GM18519 (cell line): Measurements from ENCODE around the gene LMF1.
"Not testable (repeated sequence)": the region's sequence is repeated elsewhere in the genome, so short reads cannot be mapped to it uniquely, and the experiment has no call there.

Experiments
- ATAC-seq: cut with Tn5 transposase; IDR thresholded peaks from one replicate; pipeline ENCODE4 v1.9.1; 2021; ENCODE audit warnings: mild to moderate bottlenecking, moderate library complexity; ENCODE audit not compliant: unreplicated experiment, low FRiP score

The LMF1 gene

DNA sequence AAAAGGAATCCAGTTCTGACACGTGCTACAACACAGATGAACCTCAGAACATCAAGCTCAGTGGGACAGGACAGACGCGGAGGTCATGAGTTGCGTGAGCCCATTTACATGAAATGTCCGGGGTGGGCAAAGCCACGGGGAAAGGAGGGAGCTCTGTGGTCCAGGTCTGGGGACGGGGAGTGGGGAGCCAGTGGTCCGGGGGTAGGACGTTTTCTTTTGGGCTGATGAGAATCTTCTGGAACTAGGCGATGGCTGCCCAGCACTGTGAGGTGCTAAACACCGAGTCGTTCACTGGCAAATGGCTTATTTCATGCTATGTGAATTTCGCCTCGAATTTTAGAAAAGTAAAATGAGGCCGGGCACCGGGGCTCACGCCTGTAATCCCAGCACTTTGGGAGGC lies 2.6 kb upstream of the LMF1 start:
- no peak for ATAC-seq

GRCh38 chr16:972316-973002 lies 1.7 kb upstream of the LMF1 start:
- ATAC-seq: no peak

DNA sequence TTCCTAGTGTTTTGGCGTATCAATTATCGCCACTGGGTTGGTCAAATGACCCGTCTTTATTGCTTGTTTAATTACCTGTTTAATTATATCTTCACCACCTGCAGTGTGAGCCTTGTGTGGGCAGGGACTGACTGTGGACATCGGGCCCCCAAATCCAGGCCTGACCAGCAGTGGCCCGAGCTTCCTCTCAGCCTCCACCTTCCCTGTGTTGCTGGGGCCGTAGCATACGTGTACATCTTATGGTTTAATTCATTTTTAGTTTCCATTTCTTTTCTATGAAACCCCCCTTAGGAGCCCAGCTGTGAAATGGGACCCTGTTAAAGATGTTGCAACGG lies 1.2 kb upstream of the LMF1 start:
- ATAC-seq: no peak

DNA sequence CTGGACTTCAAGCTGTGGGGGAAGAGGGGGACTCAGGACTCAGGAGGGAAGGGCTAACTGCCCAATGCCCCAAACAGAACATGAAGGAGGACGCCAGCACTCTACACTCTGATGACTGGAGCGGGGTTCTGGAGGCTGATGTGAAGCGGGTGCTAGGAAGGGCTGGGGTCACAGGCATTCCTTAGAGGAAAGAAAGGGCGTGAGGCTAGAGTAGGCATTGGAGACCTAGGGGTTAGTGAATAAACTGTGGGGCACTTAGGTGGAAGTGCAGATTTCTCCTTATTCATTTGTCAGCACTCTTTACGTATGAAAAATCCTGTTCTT lies 760 bp upstream of the LMF1 start:
- ATAC-seq: no peak

DNA sequence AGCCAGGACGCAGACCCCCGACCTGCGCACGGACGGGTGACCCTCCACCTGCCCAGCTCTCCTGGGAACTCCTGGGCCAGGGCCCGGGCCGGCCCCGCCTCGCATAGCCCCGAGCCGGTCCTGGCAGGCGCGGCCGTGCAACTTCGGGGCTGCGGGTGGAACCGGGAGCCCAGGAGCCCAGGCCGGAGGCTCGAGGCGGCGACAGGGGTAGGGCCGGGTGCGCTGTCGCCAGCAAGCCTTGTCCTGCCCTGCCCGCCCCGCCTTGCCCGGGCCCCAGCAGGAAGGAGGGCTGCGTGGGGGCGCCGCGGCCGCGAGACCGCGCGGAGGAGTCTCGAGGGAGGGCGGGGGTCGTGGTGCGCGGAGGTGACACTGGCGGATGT lies 408 bp downstream of the LMF1 start:
- ATAC-seq: no peak

GRCh38 chr16:969508-970385 lies 1.0 kb downstream of the LMF1 start:
- ATAC-seq: no peak

DNA sequence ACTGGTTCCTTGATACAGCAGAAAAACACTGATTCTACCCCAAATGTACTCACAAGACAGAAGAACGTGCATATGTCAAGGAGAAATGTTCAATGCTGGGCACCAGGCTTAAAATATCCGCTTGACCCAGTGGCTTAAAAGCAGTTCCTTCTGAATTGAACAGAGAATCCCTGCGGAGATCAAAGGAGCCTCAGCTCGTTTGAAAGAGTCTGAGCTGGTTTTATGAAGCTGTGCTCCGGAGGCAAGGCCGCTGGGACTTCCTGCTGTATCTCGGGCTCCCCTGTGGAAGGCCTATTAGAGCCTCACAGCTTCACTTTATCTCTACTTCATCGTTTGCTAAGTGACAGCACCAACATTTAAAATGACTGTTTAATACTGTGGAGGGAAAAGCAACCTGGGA lies 2.2 kb downstream of the LMF1 start:
- no peak for ATAC-seq

DNA sequence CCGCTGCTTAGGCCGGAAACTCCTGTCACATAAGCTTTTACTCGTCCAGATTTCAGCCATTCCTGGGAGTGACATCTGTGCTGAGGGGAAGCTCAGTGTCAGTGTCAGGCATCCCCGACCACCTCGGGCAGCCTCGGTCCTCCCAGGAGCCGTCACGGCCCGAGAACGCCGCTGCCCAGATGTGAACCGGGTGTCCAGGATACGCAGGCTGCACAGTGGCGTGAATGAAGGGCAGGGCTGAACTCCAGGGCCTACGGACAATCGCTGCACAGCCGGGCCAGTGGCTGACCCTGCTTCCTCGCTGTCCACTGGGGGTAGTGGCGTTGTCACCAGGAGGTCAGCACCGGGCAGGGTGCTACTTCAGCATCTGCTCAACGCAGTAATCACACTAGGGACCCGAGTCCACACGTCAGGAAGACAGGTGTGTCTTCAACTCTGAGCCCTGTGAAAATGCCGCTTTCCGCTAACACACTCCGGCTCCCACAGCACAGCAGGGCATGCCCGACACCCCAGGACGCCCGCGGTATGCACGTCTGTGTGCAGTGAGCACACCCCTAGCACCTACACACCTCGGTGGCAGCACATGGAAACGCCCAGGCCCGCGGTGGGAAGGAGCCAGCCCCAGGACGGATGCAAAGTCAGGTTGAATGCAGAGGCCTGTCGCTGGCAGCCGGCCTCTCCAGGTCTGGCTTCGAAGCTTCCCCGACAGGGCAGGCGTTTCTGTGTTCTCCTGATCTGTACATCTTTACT lies 3.1 kb downstream of the LMF1 start:
- ATAC-seq: no peak

GRCh38 chr16:967077-967541 lies 3.7 kb downstream of the LMF1 start:
- no peak for ATAC-seq

GRCh38 chr16:966505-966904 lies 4.3 kb downstream of the LMF1 start:
- no peak for ATAC-seq

DNA sequence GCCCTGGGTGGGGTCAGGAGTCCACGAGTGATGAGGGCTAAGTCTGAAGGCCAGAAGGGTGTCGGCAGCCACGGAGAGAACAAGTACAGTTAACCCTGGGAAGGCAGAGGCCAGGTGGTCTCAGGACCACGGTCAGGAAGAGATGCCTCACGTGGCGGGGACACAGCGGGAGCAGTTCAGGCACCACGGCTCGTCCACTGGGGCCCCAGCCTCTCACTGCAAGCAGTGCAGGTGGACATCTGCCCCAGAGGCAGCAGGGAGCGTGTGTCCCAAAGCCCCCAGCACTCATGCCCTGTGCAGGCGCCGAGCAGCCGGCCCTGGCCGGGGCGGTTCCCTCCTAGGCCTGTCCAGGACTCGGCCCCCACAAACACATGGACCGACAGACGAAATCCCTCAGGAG lies 4.7 kb downstream of the LMF1 start:
- ATAC-seq: no peak

DNA sequence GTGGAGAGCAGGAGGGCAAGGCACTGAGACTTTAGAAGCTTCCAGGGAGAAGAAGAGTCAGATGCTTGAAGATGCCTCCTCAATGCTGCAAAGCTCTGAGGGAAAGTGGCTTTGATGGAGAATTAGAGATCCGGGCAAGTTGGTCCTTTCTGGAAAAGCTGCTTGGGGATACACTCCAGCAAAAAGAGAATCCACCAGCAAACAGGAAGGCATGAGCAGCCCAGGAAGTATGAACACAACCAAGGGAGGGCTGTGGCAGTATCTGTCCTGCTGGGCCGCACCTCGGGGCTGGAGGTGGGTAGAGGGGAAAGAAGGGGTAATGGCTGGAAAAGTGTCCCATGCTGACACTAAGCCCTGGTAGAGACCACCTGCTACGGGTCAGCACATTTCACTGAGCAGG lies 5.3 kb downstream of the LMF1 start:
- ATAC-seq: no peak

DNA sequence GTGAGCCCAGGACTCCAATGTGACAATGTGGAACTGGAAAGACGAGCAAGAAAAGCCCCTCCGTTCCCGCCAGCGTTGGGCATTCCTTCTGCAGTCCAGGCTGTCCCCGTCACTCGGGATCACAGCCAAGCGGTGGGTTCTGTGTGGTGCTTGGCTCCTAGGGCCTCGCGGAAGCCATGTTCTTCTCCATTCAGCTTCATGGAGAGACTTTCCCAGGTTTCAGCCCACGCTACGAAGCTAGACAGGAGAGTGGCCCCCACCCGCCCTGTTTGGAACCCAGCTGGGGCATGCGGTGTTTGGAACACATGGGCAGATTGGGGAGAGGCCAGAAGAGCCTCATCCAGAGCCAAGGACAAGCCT lies 5.8 kb downstream of the LMF1 start:
- ATAC-seq: no peak

DNA sequence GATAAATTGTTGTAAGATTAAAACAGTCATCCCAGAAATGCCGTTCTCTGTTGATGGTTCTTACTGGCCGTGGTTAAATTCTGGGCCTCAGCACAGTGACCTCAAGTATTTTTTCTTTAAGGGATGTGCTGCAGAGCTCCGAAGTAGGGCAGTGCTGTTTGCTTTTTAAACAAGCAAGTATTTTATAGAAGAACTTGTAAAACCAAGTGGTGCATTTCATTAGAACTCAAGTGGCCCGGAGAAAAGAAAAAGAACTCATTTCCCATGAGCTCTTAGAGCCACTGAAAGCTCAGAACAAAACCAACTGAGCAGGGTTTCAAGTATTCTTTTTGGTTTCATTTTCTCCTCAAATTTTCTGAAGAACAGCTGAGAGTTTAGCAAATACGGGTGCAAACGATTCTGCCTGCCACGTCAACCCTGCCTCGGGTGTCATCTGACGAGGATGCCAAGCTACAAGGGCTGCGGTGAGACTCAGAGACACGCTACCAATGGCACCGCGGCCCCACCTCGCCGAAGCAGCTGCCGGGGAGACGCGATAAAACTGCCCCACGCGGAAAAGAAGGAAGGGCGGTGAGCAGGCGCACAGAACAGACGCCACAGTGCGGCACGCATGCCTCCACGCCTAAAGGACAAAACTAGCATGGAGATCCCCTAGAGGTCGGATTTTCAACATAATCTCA lies 6.3 kb downstream of the LMF1 start:
- no peak for ATAC-seq

GRCh38 chr16:963913-964312 lies 6.9 kb downstream of the LMF1 start:
- no peak for ATAC-seq

DNA sequence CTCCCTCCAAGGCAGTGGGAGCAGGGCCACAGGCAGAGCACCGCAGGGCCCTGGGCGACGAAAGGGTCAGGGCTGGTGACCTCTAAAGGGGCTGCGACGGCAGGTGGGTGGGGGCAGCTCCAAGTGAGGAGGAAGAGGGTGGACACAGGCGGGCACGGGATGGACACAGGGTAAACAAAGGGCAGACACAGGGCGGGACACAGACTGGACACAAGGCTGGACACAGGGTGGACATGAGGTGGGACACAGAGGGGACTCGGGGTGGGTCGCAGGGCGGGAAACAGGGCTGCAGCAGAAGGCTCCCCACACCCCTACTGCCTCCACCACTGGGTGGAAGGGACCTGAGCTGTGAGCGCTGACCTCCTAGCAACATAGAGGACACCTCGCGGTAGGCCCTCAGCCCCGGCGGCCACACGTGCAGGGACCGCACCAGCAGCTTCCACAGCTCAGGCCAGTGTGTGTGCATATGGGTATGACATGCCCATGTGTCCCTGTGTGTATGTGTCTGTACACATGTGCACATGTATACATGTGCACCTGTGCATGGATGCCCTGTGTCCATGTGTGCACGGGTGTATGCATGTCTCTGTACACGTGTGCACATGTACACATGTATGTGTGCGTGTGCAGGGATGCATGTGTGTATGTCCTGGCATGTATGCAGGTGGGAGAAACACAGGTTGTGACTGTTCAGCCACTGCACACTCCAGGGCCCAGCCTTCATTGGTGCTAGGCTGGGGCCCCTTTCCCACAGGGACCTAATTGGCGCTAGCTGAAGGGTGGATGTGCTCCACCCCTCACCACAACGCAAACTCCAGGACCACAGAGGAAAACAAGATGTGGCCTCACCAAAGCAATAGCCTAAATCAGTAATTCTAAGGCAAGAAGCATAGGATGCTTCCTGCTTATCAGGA lies 7.6 kb downstream of the LMF1 start:
- no peak for ATAC-seq

DNA sequence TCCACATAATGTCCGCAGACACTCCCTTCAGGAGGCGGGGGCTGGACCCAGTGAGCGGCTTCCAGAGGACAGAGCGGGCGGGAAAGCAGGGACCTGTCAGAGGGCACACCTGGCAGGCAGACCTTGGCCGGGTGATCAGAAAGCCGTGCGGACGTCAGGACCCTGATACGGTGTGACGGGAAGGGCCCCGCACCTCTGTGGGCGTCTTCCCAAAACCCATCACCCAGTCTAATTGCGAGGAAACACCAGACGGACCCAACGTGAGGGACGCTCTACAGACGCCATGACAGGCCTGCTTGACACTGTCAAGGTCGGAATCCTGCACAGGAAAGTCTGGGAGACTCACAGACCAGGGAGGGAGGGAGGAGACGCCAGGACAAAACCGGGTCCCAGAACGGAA lies 8.4 kb downstream of the LMF1 start:
- ATAC-seq: no peak

DNA sequence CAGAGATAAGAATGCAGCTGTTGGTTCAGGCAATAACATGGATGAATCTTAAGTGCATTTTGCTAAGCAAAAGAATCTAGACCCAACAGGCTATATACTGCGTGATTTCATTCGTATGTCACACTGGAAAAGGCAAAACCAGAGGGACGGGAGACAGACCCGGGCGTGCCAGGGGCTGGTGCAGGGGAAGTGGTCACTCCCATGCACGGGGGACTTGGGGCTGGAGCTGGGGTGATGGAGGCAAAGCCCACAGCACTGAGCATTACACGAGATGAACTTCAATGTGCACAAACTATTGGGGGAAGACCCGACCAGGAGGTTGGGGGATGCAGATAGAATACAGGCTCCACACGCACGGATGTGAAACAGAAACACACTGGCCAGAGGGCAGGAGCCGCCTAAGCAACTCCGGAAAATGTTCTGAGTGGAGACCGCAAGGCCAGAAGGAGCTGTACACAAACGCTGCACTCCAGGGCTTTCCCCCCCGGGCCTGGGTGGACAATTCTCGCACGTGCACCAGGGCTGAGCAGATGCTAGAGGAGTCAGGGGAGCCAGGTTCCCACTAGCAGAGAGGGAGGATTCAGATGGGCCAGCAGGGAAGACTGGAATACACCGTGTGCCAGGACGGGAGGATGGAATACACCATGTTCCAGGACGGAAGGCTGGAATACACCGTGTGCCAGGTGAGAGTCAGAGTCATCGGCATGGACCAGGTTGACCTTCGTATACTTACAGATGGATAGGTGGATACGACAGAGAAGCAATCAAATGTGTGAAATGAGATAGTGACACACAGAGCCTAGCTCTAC lies 11.3 kb downstream of the LMF1 start:
- no peak for ATAC-seq

GRCh38 chr16:955766-956165 lies 15.0 kb downstream of the LMF1 start:
- not testable (repeated sequence) for ATAC-seq
